IPS-NIHi7 (cell line): Measurements from ENCODE around the gene PPM1J.

Experiments
- DNase-seq: peaks from one replicate; pipeline ENCODE4 v3.0.0; 2012; ENCODE audit warnings: mixed read lengths; ENCODE audit errors: extremely low spot score

The PPM1J gene

DNA sequence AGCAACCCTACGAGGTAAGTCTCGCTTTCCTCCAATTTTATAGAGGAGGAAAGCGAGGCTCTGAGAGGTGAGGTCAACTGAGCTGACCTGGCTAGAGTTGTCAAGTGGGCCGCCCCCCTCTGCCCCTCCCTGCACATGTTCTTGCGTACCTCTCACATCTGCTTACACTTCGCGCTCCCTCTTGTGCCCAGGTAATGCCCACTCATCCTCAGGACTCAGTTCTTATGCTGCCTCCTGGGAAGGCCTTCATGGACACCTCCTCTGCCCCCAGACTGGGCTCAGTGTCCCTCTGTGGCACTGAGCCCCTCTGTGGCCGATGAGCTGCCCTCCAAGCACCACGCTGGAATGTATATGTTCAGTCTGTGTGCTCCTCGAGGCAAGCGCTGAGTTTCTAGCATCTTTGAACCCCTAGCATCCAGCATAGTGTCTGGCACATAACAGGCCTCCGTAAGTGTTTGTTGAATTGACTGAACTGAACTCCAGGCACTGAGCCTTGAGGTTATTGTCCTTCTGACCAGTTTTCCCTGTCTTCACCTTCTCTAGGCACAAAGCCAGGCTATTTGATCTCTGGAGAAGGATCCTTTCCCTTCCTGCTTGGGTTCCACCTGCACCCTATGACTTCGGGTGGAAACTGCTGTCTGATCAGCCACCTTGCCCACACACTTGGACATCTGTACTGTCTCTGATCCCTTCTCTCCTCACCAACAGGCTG, 27.2 kb downstream of the PPM1J start:
- no peak for DNase-seq

DNA sequence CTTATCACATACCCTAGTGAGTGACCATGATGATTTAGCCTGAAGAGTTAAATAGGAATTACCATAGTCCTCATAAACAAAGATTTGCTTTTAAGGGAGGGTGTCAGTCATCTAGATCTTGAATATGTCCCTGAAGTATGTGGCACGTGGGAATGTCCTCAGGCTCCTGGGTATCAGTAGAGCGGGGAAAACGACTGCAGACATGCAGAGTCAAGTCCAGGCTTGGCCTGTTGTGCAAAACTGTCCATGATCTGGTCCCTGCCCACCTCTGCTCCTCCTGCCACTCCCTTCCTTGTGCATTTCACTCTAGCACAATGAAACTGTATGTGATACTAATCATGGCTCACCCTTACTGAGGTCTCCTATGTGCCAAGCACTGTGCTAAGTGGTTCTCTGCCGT, 27.8 kb downstream of the PPM1J start:
- no peak for DNase-seq

DNA sequence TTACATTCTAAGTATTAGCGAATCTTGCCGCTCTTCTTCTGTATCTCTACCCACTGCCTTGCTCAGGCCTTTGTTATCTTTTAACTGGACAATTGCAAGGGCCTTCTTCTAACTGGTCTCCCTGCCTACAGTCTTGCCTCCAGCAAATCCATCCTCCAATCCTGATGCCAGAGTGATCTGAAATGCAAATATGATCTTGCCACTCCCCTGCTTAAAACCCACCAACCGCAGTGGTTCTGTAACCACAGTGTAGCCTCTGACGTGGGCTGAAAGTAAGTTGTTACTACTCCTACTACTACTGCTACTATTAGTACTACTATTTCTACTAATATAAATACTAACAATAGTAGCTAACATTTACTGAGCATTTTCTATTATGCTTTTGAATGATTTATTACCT, 28.3 kb downstream of the PPM1J start:
- DNase-seq: no peak

DNA sequence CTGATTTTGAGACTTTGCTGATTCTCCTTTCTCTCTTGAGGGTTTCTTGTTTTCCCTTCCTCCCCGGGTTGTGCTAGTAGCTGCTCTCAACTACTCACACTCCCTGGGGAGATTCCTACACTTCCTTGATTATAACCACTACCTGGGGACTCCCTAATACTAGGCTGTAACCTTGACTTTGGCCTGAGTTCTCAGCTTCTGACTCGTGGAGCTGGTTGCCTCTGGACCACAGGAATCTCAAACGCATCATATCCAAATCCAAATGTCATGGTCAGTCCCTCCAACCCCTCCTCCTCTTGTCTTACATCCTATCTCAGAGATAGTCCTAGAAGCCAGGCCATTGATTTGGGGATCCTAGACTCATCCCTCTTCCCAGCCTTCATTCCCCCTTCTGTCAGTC, 28.7 kb downstream of the PPM1J start:
- no peak for DNase-seq

DNA sequence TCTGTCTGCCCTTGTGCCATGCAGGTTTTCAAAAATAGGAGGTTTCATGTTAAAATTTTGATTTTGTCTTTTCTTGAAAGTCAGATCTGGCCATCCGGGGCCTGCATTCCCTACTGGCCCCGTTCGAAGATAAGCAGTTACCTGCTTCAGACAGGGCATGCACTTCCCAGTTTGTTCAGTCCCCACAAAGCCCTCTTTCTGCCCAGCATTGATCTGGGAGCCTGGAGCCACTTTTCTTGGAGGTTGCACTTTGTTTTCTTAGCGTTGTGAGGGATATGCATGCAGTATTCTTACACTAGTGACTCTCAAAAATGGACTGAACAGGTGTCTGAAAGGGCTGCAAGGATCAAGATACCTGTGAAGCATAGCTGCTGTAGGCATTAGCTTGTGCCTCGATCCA, 29.2 kb downstream of the PPM1J start:
- no peak for DNase-seq

- DNase-seq: no peak
Measured at GRCh38 chr1:112678605-112679004, 36.5 kb downstream of the PPM1J start.

DNA sequence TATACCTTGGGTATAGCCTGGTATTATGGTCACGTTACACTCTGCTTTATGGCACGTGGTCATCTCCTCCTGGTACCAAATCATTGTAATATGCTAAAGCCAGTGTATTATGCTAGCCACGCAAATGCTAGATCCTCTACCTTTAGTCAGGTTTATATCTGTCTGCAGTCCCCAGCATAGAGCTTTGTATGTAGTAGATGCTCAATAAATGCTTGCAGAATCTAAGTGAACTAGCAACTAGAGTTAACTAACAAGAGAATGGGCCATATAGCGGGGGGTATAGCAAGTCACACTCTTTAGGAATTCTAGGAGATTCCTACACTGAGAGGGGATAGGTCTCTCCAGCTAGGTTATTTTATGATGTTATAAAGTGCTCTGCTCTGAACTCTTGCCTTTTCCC, 37.6 kb downstream of the PPM1J start:
- DNase-seq: no peak

DNA sequence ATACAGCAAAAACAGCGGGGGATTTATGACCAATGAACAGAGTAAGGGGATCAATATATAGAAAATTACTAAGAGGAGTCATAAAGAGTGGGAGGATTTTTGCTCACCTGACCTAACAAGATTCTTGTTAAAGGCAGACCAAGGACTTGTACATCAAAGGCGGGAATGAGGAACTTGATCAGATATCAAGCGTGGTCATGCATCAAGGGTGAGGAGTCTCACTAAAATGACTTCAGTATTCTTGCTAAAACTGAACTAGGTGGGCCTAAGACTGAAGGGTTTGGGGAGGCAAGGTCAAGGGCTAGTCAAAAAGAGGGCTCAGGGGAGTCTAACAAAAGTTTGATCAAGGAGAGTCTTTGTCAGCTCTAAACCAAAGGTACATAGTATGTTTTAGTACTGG, 38.6 kb downstream of the PPM1J start:
- no peak for DNase-seq

DNA sequence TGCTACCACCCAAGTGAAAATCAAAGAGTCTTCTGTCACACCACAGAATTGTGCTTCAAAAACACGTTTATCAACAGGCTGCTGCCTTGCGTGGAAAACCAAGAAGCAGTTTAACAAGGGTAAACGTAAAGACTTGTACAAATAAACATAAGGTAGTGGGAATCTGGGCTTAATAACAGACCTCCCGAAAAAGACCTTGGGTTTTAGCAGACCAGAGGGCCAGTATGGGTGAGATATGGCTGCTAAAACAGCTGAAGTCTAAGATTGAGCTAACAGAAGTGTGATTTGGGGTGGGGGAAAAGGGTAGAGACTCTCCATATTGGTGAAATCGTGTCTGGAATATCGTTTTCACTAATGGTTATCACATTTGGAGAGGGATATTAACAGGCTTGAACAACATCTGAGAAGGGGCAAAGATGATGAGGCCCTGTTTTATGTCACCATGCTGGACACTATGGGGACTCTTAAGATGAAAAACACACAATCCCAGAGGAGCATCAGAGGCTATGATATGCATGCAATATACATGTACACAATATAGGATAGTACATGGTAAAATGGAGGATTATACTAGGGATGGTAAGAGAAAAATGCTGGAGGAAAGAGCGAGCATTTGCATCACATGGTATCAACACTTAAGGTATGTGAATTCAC, 39.3 kb downstream of the PPM1J start:
- DNase-seq: no peak

DNA sequence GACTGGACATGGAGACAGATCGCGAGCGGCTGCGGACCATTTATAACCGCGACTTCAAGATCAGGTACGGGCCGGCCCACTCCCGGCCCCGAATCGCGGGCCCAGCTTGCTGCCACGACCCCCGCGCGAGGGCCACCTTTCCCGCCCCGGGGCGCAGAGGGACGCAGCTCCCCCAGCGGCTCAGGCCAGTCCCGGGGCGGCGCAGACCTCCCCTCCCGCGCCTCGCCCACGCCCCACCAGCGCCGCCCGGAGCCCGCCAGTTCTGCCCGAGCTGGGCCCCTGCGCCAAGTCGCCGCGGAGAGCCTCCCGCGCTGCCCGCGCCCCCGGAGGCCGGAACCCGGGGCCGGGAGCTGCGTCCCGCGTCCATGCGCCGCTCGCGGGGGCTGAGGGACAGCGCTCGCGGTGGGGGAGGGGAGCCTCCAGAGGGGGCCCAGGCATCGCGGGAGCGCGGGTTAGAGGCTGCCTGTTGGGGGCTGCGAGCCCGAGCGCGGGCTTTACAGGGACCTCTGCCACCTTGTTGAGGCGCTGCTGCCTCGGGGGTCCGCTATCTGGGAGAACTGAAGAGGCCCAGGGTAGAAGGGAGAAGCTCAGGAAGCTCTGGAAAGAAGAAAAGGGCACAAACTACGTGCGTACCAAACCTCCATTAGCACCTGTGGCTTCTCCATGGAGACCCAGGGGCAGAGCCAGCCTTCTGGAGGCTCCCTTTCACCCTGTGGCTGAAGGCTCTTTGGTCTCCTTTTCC, 40.0 kb downstream of the PPM1J start:
- DNase-seq: peak; percentile 63

GRCh38 chr1:112674440-112674985, 40.6 kb downstream of the PPM1J start, which contains the start of gene MOV10:
Gene MOV10, plus strand, starts transcription at chr1:112674659. Its CDS starts 254 bp downstream, at chr1:112674913.
- peak; percentile 78 for DNase-seq

DNA sequence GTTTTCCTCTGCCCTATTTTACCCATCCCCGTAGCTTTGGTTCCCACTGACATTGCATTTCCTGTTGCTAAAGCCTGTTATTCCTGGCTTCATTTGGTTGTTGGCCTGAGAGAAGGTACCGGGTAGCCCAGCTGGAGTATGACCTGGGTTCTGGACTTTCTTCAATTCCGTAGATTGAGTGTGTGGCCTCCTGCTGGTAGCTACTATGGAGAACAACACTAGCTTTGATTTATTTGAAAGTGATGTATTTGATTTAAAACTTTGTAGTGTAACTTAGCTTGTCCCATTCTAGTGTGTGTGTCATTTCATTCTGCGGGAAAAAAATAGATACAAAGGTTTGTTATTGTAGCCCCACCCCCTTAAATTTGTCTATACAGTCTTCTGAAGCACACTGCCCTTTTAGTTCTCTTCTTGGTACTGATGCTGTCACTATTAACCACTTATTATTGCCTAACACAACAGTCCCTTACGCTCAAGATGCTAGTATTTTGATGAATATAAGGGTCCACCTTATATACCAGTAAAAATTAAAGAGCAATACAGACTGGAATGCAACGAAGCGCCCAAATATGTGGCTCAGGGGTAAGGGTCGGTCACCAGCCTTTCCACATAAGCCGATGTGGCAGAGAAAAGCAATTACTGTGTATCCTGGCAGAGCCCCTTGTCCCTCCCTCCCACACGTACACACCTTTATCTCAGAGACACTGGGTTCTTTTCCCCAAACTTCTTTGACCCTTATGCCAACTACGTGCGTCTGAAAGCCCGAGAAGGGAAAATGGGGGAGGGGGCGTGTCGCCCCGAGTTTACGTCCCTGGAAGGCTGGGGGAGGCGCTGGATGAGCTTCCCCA, 41.3 kb downstream of the PPM1J start:
- DNase-seq: no peak

DNA sequence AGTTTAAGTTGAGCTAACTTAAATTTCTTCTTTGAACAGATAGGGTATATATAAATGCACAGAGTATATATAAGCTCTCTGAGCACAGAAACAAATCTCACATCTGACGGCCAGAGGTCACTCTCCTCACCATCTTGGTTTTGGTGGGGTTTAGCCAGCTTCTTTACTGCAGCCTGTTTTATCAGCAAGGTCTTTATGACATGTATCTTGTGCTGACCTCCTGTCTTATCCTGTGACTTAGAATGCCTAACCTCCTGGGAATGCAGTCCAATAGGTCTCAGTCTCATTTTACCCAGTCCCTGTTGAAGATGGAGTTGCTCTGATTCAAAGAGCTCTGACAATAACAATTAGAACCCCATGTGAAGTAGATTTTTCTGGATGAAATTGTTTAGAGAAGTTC, 42.3 kb downstream of the PPM1J start:
- no peak for DNase-seq

GRCh38 chr1:112672009-112672408, 43.1 kb downstream of the PPM1J start:
- no peak for DNase-seq

DNA sequence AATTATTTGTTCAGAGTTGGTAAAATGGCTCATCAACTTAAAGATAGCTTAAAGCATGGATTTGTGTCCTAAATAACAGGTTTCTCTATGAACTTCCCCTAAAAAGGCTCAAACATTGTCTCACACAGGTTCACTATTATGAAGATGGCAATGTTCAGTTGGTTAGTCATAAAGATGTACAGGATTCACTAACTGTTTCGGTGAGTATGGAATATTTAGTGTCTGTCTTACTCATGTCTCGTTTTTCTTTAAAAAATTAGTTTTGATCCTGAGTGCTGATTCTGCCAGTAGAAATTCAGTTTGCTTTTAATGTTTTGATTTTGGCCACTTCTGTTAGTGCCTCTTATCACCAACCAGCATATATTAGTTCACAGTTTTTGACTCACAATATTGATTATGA, 48.2 kb downstream of the PPM1J start:
- DNase-seq: no peak

DNA sequence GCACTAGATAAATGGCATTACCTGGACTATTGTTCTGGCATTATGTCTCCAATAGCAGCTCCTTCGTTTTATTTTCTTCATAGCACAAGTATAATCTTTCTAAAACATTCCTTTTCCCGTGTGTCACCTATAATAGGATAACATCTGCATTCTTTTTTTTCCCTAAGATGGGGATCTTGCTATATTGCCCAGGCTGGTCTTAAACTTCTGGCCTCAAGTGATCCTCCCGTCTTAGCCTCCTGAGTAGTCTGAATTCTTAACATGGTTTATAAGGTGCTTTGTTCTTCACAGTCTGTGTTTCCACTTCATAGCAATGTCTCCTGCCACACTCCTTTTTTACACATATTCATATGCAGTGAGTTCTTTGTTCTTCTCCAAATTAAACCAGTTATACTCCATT, 49.3 kb downstream of the PPM1J start:
- no peak for DNase-seq
